ENCODE results near the gene GCSAM. TPM values are rescaled to one million over a fixed set of nuclear protein-coding genes. Genes with fewer than 3 reads are reported as not detected.

The GCSAM gene
- total and polyA plus RNA-seq, 2 experiments from 2014 or later, result 0.86 TPM; not detected in 1

DNA sequence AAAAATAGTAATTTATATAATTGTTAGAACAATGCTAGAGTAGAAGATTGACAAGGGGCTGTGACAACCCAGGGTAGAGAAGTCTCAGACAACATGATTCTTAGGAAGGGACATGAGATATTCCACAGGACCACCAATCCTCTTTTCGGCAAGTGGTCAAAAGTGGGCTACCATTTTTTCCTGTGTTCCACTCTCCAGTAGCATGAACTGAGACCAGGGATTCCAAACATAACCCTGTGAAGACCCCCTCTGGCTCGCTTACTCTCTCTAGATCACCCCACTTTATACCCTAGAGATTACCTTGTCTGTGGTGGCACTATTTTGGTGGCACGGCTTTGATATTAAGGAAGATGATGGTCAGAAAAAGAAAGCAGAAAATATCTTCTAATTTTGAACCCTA lies 960 bp downstream of the GCSAM start:
- no peak for ATAC-seq
- H3K4me3 ChIP-seq, result no peak overlapping the region
- H3K27ac ChIP-seq (ENCODE audit: low read depth), result no peak overlapping the region
- TF ChIP-seq EZH2phosphoT487 (IDR thresholded peaks at IDR 0.05; ENCODE audit: unreplicated experiment) (no peak), NANOG (IDR thresholded peaks at IDR 0.05; ENCODE audit: borderline replicate concordance) (no peak), CREB1 (CRISPR knock-in tag; IDR thresholded peaks at IDR 0.05; ENCODE audit: low read depth) (no peak), ZNF114 (CRISPR knock-in tag; IDR thresholded peaks at IDR 0.05) (no peak), STAT1 (IDR thresholded peaks at IDR 0.05; ENCODE audit: unreplicated experiment) (no peak)
- TF ChIP-seq, protein P1, sequence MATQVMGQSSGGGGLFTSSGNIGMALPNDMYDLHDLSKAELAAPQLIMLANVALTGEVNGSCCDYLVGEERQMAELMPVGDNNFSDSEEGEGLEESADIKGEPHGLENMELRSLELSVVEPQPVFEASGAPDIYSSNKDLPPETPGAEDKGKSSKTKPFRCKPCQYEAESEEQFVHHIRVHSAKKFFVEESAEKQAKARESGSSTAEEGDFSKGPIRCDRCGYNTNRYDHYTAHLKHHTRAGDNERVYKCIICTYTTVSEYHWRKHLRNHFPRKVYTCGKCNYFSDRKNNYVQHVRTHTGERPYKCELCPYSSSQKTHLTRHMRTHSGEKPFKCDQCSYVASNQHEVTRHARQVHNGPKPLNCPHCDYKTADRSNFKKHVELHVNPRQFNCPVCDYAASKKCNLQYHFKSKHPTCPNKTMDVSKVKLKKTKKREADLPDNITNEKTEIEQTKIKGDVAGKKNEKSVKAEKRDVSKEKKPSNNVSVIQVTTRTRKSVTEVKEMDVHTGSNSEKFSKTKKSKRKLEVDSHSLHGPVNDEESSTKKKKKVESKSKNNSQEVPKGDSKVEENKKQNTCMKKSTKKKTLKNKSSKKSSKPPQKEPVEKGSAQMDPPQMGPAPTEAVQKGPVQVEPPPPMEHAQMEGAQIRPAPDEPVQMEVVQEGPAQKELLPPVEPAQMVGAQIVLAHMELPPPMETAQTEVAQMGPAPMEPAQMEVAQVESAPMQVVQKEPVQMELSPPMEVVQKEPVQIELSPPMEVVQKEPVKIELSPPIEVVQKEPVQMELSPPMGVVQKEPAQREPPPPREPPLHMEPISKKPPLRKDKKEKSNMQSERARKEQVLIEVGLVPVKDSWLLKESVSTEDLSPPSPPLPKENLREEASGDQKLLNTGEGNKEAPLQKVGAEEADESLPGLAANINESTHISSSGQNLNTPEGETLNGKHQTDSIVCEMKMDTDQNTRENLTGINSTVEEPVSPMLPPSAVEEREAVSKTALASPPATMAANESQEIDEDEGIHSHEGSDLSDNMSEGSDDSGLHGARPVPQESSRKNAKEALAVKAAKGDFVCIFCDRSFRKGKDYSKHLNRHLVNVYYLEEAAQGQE (IDR thresholded peaks at IDR 0.05; ENCODE audit: unreplicated experiment), result no peak
- TF ChIP-seq, protein P2, sequence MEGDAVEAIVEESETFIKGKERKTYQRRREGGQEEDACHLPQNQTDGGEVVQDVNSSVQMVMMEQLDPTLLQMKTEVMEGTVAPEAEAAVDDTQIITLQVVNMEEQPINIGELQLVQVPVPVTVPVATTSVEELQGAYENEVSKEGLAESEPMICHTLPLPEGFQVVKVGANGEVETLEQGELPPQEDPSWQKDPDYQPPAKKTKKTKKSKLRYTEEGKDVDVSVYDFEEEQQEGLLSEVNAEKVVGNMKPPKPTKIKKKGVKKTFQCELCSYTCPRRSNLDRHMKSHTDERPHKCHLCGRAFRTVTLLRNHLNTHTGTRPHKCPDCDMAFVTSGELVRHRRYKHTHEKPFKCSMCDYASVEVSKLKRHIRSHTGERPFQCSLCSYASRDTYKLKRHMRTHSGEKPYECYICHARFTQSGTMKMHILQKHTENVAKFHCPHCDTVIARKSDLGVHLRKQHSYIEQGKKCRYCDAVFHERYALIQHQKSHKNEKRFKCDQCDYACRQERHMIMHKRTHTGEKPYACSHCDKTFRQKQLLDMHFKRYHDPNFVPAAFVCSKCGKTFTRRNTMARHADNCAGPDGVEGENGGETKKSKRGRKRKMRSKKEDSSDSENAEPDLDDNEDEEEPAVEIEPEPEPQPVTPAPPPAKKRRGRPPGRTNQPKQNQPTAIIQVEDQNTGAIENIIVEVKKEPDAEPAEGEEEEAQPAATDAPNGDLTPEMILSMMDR (conservative IDR thresholded peaks at IDR 0.05; ENCODE audit: low read depth in 2 of 2), result no peak
- H2AFZ ChIP-seq, result no peak overlapping the region
- no peaks in the 10 kb centered on the region for H4K20me1 ChIP-seq (replicated peaks; ENCODE audit: insufficient read depth)
- no peaks in the 10 kb centered on the region for H3K79me2 ChIP-seq (replicated peaks; ENCODE audit: insufficient read depth)
- no peaks in the 10 kb centered on the region for H3K36me3 ChIP-seq (ENCODE audit: insufficient read depth)
- H3F3A ChIP-seq (replicated peaks; ENCODE audit: low read depth), result no peaks in the 10 kb centered on the region
- no peak overlapping the region for H3K27ac Mint-ChIP-seq
- no peak overlapping the region for H3K4me3 Mint-ChIP-seq
- H3K36me3 Mint-ChIP-seq (ENCODE audit: low read depth), result no peaks in the 10 kb centered on the region
- peaks cover 43% of the 10 kb centered on the region for H3K4me1 Mint-ChIP-seq
- no peak for DNase-seq (ENCODE audit: low spot score)
- H3K4me1 ChIP-seq (ENCODE audit: insufficient read depth), result peaks cover 26% of the 10 kb centered on the region
- no peaks in the 10 kb centered on the region for H3K9me2 ChIP-seq (ENCODE audit: insufficient read depth)
- H3K4me2 ChIP-seq, result no peak overlapping the region
- no peaks in the 10 kb centered on the region for H3K27me3 ChIP-seq (ENCODE audit: insufficient read depth)
- no peaks in the 10 kb centered on the region for H3K27me3 Mint-ChIP-seq (ENCODE audit: insufficient read depth, low read depth, poor library complexity)
- no peaks in the 10 kb centered on the region for H3K9me3 Mint-ChIP-seq

DNA sequence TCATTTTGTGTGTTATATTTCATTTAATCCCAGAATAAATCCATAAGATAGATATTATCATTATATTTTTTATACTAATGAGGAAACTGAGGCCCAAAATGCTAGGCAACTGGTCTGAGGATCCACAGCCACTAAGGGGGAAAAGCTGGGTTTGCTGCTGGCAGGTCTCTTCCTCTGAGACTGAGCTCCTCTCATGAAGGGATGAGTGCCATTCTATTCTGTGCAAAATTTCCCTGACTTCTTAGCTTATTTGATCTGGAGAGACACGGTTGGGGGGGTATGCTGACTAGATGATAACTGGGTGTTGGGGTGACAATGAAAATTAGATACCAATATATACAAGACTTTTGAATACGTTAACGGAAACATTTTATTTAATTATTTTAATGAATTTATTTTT lies 1.9 kb downstream of the GCSAM start:
- DNase-seq (ENCODE audit: low spot score) (no peak), ATAC-seq (no peak)
- peaks cover 28% of the 10 kb centered on the region for H3K4me1 ChIP-seq (ENCODE audit: insufficient read depth)
- Mint-ChIP-seq H3K4me3 (no peak overlapping the region), H3K36me3 (ENCODE audit: low read depth) (no peaks in the 10 kb centered on the region), H3K4me1 (peaks cover 44% of the 10 kb centered on the region), H3K27ac (no peak overlapping the region), H3K9me3 (no peaks in the 10 kb centered on the region), H3K27me3 (ENCODE audit: insufficient read depth, low read depth, poor library complexity) (no peaks in the 10 kb centered on the region)
- H3K27ac ChIP-seq (ENCODE audit: low read depth), result no peak overlapping the region
- H3K27me3 ChIP-seq (ENCODE audit: insufficient read depth), result no peaks in the 10 kb centered on the region
- no peaks in the 10 kb centered on the region for H3K36me3 ChIP-seq (ENCODE audit: insufficient read depth)
- H3K79me2 ChIP-seq (replicated peaks; ENCODE audit: insufficient read depth), result no peaks in the 10 kb centered on the region
- no peaks in the 10 kb centered on the region for H3F3A ChIP-seq (replicated peaks; ENCODE audit: low read depth)
- no peaks in the 10 kb centered on the region for H3K9me2 ChIP-seq (ENCODE audit: insufficient read depth)
- no peak overlapping the region for H2AFZ ChIP-seq
- H4K20me1 ChIP-seq (replicated peaks; ENCODE audit: insufficient read depth), result no peaks in the 10 kb centered on the region
- H3K4me2 ChIP-seq, result no peak overlapping the region
- H3K4me3 ChIP-seq, result no peak overlapping the region
- TF ChIP-seq, protein P3, sequence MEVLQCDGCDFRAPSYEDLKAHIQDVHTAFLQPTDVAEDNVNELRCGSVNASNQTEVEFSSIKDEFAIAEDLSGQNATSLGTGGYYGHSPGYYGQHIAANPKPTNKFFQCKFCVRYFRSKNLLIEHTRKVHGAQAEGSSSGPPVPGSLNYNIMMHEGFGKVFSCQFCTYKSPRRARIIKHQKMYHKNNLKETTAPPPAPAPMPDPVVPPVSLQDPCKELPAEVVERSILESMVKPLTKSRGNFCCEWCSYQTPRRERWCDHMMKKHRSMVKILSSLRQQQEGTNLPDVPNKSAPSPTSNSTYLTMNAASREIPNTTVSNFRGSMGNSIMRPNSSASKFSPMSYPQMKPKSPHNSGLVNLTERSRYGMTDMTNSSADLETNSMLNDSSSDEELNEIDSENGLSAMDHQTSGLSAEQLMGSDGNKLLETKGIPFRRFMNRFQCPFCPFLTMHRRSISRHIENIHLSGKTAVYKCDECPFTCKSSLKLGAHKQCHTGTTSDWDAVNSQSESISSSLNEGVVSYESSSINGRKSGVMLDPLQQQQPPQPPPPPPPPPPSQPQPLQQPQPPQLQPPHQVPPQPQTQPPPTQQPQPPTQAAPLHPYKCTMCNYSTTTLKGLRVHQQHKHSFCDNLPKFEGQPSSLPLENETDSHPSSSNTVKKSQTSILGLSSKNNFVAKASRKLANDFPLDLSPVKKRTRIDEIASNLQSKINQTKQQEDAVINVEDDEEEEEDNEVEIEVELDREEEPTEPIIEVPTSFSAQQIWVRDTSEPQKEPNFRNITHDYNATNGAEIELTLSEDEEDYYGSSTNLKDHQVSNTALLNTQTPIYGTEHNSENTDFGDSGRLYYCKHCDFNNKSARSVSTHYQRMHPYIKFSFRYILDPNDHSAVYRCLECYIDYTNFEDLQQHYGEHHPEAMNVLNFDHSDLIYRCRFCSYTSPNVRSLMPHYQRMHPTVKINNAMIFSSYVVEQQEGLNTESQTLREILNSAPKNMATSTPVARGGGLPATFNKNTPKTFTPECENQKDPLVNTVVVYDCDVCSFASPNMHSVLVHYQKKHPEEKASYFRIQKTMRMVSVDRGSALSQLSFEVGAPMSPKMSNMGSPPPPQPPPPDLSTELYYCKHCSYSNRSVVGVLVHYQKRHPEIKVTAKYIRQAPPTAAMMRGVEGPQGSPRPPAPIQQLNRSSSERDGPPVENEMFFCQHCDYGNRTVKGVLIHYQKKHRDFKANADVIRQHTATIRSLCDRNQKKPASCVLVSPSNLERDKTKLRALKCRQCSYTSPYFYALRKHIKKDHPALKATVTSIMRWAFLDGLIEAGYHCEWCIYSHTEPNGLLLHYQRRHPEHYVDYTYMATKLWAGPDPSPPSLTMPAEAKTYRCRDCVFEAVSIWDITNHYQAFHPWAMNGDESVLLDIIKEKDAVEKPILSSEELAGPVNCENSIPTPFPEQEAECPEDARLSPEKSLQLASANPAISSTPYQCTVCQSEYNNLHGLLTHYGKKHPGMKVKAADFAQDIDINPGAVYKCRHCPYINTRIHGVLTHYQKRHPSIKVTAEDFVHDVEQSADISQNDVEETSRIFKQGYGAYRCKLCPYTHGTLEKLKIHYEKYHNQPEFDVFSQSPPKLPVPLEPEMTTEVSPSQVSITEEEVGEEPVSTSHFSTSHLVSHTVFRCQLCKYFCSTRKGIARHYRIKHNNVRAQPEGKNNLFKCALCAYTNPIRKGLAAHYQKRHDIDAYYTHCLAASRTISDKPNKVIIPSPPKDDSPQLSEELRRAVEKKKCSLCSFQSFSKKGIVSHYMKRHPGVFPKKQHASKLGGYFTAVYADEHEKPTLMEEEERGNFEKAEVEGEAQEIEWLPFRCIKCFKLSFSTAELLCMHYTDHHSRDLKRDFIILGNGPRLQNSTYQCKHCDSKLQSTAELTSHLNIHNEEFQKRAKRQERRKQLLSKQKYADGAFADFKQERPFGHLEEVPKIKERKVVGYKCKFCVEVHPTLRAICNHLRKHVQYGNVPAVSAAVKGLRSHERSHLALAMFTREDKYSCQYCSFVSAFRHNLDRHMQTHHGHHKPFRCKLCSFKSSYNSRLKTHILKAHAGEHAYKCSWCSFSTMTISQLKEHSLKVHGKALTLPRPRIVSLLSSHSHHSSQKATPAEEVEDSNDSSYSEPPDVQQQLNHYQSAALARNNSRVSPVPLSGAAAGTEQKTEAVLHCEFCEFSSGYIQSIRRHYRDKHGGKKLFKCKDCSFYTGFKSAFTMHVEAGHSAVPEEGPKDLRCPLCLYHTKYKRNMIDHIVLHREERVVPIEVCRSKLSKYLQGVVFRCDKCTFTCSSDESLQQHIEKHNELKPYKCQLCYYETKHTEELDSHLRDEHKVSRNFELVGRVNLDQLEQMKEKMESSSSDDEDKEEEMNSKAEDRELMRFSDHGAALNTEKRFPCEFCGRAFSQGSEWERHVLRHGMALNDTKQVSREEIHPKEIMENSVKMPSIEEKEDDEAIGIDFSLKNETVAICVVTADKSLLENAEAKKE (CRISPR knock-in tag; IDR thresholded peaks at IDR 0.05), result no peak
- TF ChIP-seq EZH2 (IDR thresholded peaks at IDR 0.05; ENCODE audit: low read depth, unreplicated experiment) (no peak), STAT1 (IDR thresholded peaks at IDR 0.05; ENCODE audit: unreplicated experiment) (no peak), ZNF114 (CRISPR knock-in tag; IDR thresholded peaks at IDR 0.05) (no peak)
- TF ChIP-seq, protein P4, sequence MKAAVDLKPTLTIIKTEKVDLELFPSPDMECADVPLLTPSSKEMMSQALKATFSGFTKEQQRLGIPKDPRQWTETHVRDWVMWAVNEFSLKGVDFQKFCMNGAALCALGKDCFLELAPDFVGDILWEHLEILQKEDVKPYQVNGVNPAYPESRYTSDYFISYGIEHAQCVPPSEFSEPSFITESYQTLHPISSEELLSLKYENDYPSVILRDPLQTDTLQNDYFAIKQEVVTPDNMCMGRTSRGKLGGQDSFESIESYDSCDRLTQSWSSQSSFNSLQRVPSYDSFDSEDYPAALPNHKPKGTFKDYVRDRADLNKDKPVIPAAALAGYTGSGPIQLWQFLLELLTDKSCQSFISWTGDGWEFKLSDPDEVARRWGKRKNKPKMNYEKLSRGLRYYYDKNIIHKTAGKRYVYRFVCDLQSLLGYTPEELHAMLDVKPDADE (IDR thresholded peaks at IDR 0.05), result no peak

Data from GM23338 (cell line).